Activated naive CD8-positive, alpha-beta T cell treated with anti-CD3 and anti-CD28 coated beads, Interleukin-2, amount 50 U/mL, for 16 hours (primary cell): Measurements from ENCODE around the gene CKMT1A.

ENCODE experiments used
- DNase-seq: peaks from one replicate; pipeline ENCODE4 v3.0.0-alpha.2; 2020; ENCODE audit warnings: low read depth, low spot score

Gene CKMT1A

GRCh38 chr15:43748376-43748775 lies 54.7 kb downstream of the CKMT1A start:
- DNase-seq, result no peak
